ENCODE measurements around the gene SLC44A3.

GRCh38 chr1:94901841-94902240, 81.7 kb downstream of the SLC44A3 start:
- TF ChIP-seq CTCF (IDR thresholded peaks at IDR 0.05), result no peak
- no peak for TF ChIP-seq POLR2A (IDR thresholded peaks at IDR 0.05)

Data from heart left ventricle (tissue), 13 donors.